Measurements from ENCODE around the gene TNFAIP2.

DNA sequence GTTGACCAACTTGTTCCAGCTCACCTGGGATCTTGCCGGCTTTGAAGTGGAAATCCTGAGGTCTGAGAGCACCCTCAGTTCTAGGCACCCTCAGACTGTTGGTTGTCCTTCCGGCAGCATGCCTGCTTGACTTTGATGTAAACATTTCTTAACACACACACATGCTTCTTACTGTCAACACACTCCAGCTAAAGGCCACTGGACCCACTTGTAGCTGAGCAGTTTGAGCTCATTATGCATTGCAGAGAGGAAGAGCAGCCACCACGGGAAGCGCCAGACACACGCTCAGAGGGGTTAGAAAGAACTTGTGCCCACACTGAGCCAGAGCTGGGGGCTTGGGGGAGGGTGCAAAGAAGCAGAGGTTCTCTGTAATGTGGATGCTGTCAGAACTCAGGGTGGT, 55.8 kb downstream of the TNFAIP2 start:
- TF ChIP-seq, protein P1, sequence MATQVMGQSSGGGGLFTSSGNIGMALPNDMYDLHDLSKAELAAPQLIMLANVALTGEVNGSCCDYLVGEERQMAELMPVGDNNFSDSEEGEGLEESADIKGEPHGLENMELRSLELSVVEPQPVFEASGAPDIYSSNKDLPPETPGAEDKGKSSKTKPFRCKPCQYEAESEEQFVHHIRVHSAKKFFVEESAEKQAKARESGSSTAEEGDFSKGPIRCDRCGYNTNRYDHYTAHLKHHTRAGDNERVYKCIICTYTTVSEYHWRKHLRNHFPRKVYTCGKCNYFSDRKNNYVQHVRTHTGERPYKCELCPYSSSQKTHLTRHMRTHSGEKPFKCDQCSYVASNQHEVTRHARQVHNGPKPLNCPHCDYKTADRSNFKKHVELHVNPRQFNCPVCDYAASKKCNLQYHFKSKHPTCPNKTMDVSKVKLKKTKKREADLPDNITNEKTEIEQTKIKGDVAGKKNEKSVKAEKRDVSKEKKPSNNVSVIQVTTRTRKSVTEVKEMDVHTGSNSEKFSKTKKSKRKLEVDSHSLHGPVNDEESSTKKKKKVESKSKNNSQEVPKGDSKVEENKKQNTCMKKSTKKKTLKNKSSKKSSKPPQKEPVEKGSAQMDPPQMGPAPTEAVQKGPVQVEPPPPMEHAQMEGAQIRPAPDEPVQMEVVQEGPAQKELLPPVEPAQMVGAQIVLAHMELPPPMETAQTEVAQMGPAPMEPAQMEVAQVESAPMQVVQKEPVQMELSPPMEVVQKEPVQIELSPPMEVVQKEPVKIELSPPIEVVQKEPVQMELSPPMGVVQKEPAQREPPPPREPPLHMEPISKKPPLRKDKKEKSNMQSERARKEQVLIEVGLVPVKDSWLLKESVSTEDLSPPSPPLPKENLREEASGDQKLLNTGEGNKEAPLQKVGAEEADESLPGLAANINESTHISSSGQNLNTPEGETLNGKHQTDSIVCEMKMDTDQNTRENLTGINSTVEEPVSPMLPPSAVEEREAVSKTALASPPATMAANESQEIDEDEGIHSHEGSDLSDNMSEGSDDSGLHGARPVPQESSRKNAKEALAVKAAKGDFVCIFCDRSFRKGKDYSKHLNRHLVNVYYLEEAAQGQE (IDR thresholded peaks at IDR 0.05; ENCODE audit: borderline replicate concordance): no peak
- TF ChIP-seq EZH2 (IDR thresholded peaks at IDR 0.05; ENCODE audit: borderline replicate concordance, insufficient read depth, low read length, poor library complexity, severe bottlenecking): no peak
- no peak for TF ChIP-seq EP300 (conservative IDR thresholded peaks at IDR 0.05; ENCODE audit: poor library complexity, severe bottlenecking)
- TF ChIP-seq, protein P2, sequence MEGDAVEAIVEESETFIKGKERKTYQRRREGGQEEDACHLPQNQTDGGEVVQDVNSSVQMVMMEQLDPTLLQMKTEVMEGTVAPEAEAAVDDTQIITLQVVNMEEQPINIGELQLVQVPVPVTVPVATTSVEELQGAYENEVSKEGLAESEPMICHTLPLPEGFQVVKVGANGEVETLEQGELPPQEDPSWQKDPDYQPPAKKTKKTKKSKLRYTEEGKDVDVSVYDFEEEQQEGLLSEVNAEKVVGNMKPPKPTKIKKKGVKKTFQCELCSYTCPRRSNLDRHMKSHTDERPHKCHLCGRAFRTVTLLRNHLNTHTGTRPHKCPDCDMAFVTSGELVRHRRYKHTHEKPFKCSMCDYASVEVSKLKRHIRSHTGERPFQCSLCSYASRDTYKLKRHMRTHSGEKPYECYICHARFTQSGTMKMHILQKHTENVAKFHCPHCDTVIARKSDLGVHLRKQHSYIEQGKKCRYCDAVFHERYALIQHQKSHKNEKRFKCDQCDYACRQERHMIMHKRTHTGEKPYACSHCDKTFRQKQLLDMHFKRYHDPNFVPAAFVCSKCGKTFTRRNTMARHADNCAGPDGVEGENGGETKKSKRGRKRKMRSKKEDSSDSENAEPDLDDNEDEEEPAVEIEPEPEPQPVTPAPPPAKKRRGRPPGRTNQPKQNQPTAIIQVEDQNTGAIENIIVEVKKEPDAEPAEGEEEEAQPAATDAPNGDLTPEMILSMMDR (IDR thresholded peaks at IDR 0.05; ENCODE audit: poor library complexity, severe bottlenecking): no peak
- no peak for TF ChIP-seq POLR2AphosphoS5 (IDR thresholded peaks at IDR 0.05)
